AG09309 (cell line): ENCODE measurements around the gene CDH20.

Experiments used
- DNase-seq: peaks from one replicate; pipeline ENCODE4 v3.0.0-alpha.2; 2010; ENCODE audit warnings: low read depth
- H3K4me3 ChIP-seq: 2 replicates; pipeline ENCODE4 v1.5.1; 2011; ENCODE audit warnings: mild to moderate bottlenecking, low read depth, low read length, moderate library complexity; ENCODE audit not compliant: control insufficient read depth
- CTCF ChIP-seq: IDR thresholded peaks from 2 replicates; pipeline ENCODE4 v1.5.1; 2011; ENCODE audit warnings: mild to moderate bottlenecking, low read depth, low read length, inconsistent platforms; ENCODE audit not compliant: insufficient read depth, control insufficient read depth; ENCODE audit errors: missing control alignments

The CDH20 gene

GRCh38 chr18:61580046-61580445 lies 246.8 kb downstream of the CDH20 start:
- TF ChIP-seq CTCF, result no peak
- H3K4me3 ChIP-seq, result no peak overlapping the region
- no peak for DNase-seq

- TF ChIP-seq CTCF, result peak; percentile 99
- no peak for DNase-seq
- peak overlapping the region; percentile 40 for H3K4me3 ChIP-seq
These were observed 248.5 kb downstream of the CDH20 start for GRCh38 chr18:61581578-61582201.

- peak overlapping the region; percentile 40 for H3K4me3 ChIP-seq
- TF ChIP-seq CTCF, result no peak
- DNase-seq, result no peak
These were observed 249.0 kb downstream of the CDH20 start for GRCh38 chr18:61582202-61582710.

DNA sequence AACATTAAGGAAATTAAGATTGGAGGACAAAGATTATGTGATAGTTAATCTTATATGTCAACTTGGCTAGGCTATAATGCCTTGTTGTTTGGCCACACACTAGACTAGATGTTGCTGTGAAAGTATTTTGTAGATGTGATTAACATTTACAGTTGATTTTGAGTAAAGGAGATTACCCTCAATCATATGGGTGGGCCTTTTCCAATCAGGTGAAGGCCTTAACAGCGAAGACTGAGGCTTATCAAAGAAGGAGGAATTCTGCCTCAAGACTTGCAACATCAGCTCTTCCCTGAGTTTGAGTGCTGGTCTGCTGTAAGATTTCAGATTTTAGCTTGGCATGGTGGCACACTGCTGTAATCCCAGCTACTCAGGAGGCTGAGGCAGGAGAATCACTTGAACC lies 250.3 kb downstream of the CDH20 start:
- TF ChIP-seq CTCF, result no peak
- no peak overlapping the region for H3K4me3 ChIP-seq
- no peak for DNase-seq

- no peak for TF ChIP-seq CTCF
- no peak for DNase-seq
- H3K4me3 ChIP-seq, result no peak overlapping the region
These were observed 254.6 kb downstream of the CDH20 start for GRCh38 chr18:61587865-61588264.

- H3K4me3 ChIP-seq, result no peak overlapping the region
- no peak for TF ChIP-seq CTCF
- DNase-seq, result peak; percentile 45
These were observed 256.0 kb downstream of the CDH20 start for GRCh38 chr18:61589053-61589723.
